Parathyroid adenoma (tissue), 2 donors: ENCODE data around the gene PLA1A.

Experiments
- H2AFZ ChIP-seq: fragments of 300-600 bp; sonication (generic); one replicate; pipeline ENCODE4 v1.7.0; 2017; ENCODE audit warnings: antibody characterized with exemption, mild to moderate bottlenecking
- H3K27ac ChIP-seq: fragments of 300-600 bp; sonication (generic); one replicate; pipeline ENCODE4 v1.7.0; 2017
- H3K27me3 ChIP-seq: fragments of 300-600 bp; sonication (generic); one replicate; pipeline ENCODE4 v1.7.0; 2017; ENCODE audit warnings: low read length; ENCODE audit not compliant: control insufficient read depth, insufficient read depth
- H3K36me3 ChIP-seq: fragments of 300-600 bp; sonication (generic); one replicate; pipeline ENCODE4 v1.7.0; 2017; ENCODE audit warnings: low read length; ENCODE audit not compliant: control insufficient read depth, insufficient read depth
- H3K4me1 ChIP-seq: fragments of 300-600 bp; sonication (generic); one replicate; pipeline ENCODE4 v1.7.0; 2017; ENCODE audit warnings: control low read depth
- H3K4me2 ChIP-seq: fragments of 300-600 bp; sonication (generic); one replicate; pipeline ENCODE4 v1.7.0; 2017; ENCODE audit warnings: low read length
- H3K4me3 ChIP-seq: fragments of 300-600 bp; sonication (generic); one replicate; pipeline ENCODE4 v1.7.0; 2017; ENCODE audit warnings: low read depth, low read length
- H3K79me2 ChIP-seq: fragments of 300-600 bp; sonication (generic); one replicate; pipeline ENCODE4 v1.7.0; 2017; ENCODE audit warnings: control low read depth
- H3K9ac ChIP-seq: fragments of 300-600 bp; sonication (generic); one replicate; pipeline ENCODE4 v1.7.0; 2017; ENCODE audit warnings: mild to moderate bottlenecking
- H3K9me3 ChIP-seq: fragments of 300-600 bp; sonication (generic); one replicate; pipeline ENCODE4 v1.7.0; 2017; ENCODE audit warnings: low read length; ENCODE audit not compliant: control insufficient read depth
- TF ChIP-seq, protein P1 (sequence below): fragments of 300-600 bp; sonication (generic); IDR thresholded peaks from one replicate; pipeline ENCODE4 v1.7.0; 2017; ENCODE audit warnings: antibody characterized with exemption, mild to moderate bottlenecking
- donor health status: primary hyperparathyroidism.

The PLA1A gene

DNA sequence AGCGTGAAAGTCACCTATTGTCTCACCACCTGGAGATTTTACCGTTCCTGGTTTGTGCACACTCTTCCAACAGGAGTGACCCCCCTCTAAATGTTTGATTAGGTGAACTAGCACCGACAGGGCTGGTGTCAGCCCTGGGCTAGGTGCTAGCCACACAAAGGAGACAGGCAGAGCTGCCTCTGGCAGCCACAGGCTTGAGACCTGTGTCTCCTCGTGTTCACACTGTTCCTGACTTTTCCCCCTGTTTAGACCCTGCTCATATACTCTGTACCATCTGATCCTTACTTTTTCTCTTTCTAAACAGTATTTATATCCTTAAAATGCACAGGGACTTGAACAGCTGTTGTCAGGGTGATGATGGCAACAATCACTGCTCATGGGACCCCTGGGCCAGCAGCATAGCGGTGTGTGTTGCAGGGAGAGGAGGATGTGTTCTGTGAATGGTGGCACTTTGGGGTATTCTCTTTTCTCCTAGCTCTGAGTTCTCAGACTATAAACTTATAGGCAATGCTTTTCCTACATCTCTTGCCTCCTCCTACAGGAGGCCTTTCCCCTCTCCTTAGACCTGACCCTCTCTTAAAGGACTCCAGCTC is 43.8 kb upstream of the PLA1A start:
- Histone ChIP-seq H3K9ac (no peak overlapping the region), H3K79me2 (no peaks in the 10 kb centered on the region)

DNA sequence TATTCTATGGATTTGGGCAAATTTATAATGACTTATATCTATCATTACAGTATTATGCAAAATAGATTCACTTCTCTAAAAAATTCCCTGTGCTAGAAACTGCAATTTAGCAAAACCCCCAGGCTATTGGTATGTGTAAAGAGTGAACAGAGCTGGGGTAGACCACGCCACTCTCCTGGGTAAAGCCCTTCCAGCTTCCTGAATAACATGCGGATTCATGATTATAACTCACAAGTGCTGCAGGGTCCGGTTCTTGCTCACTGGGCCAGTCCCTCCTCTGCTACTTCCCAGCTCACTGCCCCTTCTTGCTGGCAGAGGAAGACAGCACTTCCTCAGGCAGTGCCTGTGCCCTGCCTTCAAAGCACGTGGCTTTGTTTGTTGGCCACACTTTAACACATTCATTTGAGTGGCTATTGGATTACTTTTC is 42.4 kb upstream of the PLA1A start:
- no peaks in the 10 kb centered on the region for H3K9me3 ChIP-seq
- no peaks in the 10 kb centered on the region for H3K4me1 ChIP-seq
- H3K4me2 ChIP-seq, result no peak overlapping the region
- H3K27me3 ChIP-seq, result no peaks in the 10 kb centered on the region
- no peaks in the 10 kb centered on the region for H3K79me2 ChIP-seq
- TF ChIP-seq, protein P1, sequence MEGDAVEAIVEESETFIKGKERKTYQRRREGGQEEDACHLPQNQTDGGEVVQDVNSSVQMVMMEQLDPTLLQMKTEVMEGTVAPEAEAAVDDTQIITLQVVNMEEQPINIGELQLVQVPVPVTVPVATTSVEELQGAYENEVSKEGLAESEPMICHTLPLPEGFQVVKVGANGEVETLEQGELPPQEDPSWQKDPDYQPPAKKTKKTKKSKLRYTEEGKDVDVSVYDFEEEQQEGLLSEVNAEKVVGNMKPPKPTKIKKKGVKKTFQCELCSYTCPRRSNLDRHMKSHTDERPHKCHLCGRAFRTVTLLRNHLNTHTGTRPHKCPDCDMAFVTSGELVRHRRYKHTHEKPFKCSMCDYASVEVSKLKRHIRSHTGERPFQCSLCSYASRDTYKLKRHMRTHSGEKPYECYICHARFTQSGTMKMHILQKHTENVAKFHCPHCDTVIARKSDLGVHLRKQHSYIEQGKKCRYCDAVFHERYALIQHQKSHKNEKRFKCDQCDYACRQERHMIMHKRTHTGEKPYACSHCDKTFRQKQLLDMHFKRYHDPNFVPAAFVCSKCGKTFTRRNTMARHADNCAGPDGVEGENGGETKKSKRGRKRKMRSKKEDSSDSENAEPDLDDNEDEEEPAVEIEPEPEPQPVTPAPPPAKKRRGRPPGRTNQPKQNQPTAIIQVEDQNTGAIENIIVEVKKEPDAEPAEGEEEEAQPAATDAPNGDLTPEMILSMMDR, result no peak
- no peak overlapping the region for H3K27ac ChIP-seq
- H3K36me3 ChIP-seq, result no peaks in the 10 kb centered on the region
- no peak overlapping the region for H2AFZ ChIP-seq
- no peak overlapping the region for H3K9ac ChIP-seq
- no peak overlapping the region for H3K4me3 ChIP-seq

More for the DNA sequence above, 43.8 kb upstream of the PLA1A start:
- TF ChIP-seq, protein P1, result no peak
- H3K4me2 ChIP-seq, result no peak overlapping the region
- H3K27ac ChIP-seq, result no peak overlapping the region
- no peaks in the 10 kb centered on the region for H3K27me3 ChIP-seq
- no peaks in the 10 kb centered on the region for H3K36me3 ChIP-seq
- no peaks in the 10 kb centered on the region for H3K4me1 ChIP-seq
- no peak overlapping the region for H2AFZ ChIP-seq
- H3K9me3 ChIP-seq, result no peaks in the 10 kb centered on the region
- no peak overlapping the region for H3K4me3 ChIP-seq

DNA sequence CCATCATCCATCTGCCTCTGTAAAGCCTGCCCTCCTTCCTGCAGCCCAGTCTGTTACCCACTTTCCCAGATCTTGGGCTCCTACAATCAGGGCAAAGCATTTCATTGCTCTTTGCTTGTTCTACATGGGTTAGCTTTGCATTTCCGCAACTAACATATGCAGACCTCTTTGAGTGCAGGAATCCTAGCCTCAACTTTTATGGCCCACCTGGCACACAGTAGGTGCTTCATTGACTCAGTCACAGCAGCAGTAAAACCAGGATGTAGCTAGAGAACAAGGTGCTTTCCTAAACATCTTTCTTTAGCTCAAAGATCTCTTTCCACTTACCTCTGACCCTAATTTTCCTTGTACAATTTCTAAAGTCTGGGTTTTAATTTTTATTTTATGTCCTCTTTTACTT is 41.8 kb upstream of the PLA1A start:
- Histone ChIP-seq H2AFZ (no peak overlapping the region), H3K36me3 (no peaks in the 10 kb centered on the region), H3K79me2 (no peaks in the 10 kb centered on the region), H3K4me3 (no peak overlapping the region), H3K27me3 (no peaks in the 10 kb centered on the region), H3K9me3 (no peaks in the 10 kb centered on the region), H3K27ac (no peak overlapping the region), H3K4me2 (no peak overlapping the region), H3K4me1 (no peaks in the 10 kb centered on the region), H3K9ac (no peak overlapping the region)
- TF ChIP-seq, protein P1, result no peak

DNA sequence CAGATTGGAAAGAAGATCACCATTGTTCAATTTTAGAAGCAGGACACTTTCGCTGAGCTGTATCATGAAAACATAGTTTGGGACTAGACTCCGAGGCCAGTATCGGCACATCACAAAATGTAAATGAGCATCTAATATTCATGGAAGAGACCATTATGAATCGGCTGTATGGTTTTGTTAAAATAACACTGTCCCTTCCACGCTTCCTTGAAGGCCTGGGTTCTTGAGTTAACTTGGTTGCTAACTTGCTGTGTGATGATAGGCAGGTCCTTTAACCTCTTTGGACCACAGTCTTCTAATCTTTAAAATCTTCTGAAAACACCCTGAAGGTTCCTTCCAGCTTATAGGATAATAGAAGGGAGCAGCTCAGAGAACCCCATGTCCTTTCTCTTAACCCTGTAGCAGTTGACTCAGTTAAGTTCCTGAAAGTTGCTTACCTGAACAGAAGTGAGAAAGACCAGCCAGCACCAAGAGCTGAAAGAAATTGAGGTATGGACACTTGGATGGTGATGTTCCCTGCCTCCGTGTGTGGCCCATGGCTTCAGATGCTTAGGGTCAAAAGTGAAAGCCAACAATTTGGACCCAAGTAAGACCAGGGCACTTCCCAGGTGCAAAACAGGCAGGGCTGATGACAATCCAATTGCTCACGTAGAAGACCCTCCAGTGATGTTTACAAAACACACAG is 40.4 kb upstream of the PLA1A start:
- H3K4me2 ChIP-seq, result no peak overlapping the region
- no peaks in the 10 kb centered on the region for H3K9me3 ChIP-seq
- H3K4me1 ChIP-seq, result no peaks in the 10 kb centered on the region
- no peak overlapping the region for H3K4me3 ChIP-seq
- no peaks in the 10 kb centered on the region for H3K79me2 ChIP-seq
- no peak overlapping the region for H2AFZ ChIP-seq
- no peaks in the 10 kb centered on the region for H3K27me3 ChIP-seq
- H3K36me3 ChIP-seq, result no peaks in the 10 kb centered on the region
- no peak overlapping the region for H3K27ac ChIP-seq
- H3K9ac ChIP-seq, result no peak overlapping the region
- TF ChIP-seq, protein P1, result no peak

DNA sequence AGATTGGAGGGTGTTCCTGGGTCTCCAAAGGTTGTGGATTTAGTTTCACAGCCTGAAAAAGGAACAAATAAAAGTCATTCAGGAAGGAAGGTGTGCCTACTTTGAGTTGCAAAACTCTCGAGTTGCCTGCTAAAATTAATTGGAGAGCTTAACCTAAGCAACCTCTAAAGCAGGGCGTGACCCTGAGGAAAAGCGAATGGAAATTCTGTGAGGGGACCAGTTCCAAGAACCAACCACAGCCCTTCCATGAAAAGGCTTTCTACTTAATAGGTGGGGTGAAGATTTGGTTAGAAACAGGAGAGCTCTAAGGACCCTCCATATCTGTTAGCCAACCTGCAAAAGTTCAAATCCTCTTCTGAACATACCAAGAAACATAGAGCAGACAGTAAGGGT is 39.8 kb upstream of the PLA1A start:
- Histone ChIP-seq H2AFZ (no peak overlapping the region), H3K4me1 (no peaks in the 10 kb centered on the region), H3K27ac (no peak overlapping the region), H3K9me3 (no peaks in the 10 kb centered on the region), H3K79me2 (no peaks in the 10 kb centered on the region), H3K4me2 (no peak overlapping the region), H3K4me3 (no peak overlapping the region), H3K36me3 (no peaks in the 10 kb centered on the region), H3K9ac (no peak overlapping the region), H3K27me3 (no peaks in the 10 kb centered on the region)
- TF ChIP-seq, protein P1, result no peak
